ENCODE measurements around the gene IFNLR1. TPM values are rescaled to one million over a fixed set of nuclear protein-coding genes. Genes with fewer than 3 reads are reported as not detected.

The IFNLR1 gene
- total RNA-seq, 1 donor from 2014 or later = 7.1 TPM

DNA sequence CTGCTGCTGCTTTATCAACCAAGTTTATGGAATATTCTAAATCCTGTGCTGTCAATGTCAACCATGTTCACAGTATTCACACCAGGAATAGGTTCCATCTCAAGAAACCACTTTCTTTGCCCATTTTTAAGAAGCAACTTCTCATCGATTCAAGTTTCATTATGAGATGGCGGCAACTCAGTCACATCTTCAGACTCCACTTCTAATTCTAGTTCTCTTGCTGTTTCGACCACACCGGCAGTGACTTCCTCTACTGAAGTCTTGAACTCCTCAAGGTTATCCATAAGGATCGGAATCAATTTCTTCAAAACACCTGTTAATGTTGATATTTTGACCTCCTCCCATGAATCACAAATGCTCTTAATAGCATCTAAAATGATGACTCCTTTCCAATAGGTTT is 39.7 kb upstream of the IFNLR1 start:
- DNase-seq (ENCODE audit: extremely low spot score, unreplicated experiment) = no peak
- Mint-ChIP-seq H3K9me3 (no peaks in the 10 kb centered on the region), H3K27ac (no peak overlapping the region), H3K27me3 (peaks cover 3% of the 10 kb centered on the region), H3K4me3 (no peak overlapping the region), H3K4me1 (ENCODE audit: unreplicated experiment) (no peaks in the 10 kb centered on the region), H3K36me3 (no peaks in the 10 kb centered on the region)
- TF ChIP-seq, protein P1, sequence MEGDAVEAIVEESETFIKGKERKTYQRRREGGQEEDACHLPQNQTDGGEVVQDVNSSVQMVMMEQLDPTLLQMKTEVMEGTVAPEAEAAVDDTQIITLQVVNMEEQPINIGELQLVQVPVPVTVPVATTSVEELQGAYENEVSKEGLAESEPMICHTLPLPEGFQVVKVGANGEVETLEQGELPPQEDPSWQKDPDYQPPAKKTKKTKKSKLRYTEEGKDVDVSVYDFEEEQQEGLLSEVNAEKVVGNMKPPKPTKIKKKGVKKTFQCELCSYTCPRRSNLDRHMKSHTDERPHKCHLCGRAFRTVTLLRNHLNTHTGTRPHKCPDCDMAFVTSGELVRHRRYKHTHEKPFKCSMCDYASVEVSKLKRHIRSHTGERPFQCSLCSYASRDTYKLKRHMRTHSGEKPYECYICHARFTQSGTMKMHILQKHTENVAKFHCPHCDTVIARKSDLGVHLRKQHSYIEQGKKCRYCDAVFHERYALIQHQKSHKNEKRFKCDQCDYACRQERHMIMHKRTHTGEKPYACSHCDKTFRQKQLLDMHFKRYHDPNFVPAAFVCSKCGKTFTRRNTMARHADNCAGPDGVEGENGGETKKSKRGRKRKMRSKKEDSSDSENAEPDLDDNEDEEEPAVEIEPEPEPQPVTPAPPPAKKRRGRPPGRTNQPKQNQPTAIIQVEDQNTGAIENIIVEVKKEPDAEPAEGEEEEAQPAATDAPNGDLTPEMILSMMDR (conservative IDR thresholded peaks at IDR 0.05) = no peak

GRCh38 chr1:24224761-24225160 is 37.7 kb upstream of the IFNLR1 start:
- Mint-ChIP-seq H3K9me3 (no peaks in the 10 kb centered on the region), H3K27ac (no peak overlapping the region), H3K27me3 (peaks cover 3% of the 10 kb centered on the region), H3K4me3 (no peak overlapping the region), H3K4me1 (ENCODE audit: unreplicated experiment) (no peaks in the 10 kb centered on the region), H3K36me3 (no peaks in the 10 kb centered on the region)
- no peak for DNase-seq (ENCODE audit: extremely low spot score, unreplicated experiment)
- TF ChIP-seq, protein P1 (conservative IDR thresholded peaks at IDR 0.05) = no peak

GRCh38 chr1:24224086-24224485 is 37.0 kb upstream of the IFNLR1 start:
- peaks cover 3% of the 10 kb centered on the region for H3K27me3 Mint-ChIP-seq
- H3K36me3 Mint-ChIP-seq = no peaks in the 10 kb centered on the region
- H3K9me3 Mint-ChIP-seq = no peaks in the 10 kb centered on the region
- no peaks in the 10 kb centered on the region for H3K4me1 Mint-ChIP-seq (ENCODE audit: unreplicated experiment)
- no peak overlapping the region for H3K27ac Mint-ChIP-seq
- no peak for DNase-seq (ENCODE audit: extremely low spot score, unreplicated experiment)
- no peak overlapping the region for H3K4me3 Mint-ChIP-seq
- TF ChIP-seq, protein P1 (conservative IDR thresholded peaks at IDR 0.05) = no peak

GRCh38 chr1:24222793-24223192 is 35.7 kb upstream of the IFNLR1 start:
- Mint-ChIP-seq H3K9me3 (no peaks in the 10 kb centered on the region), H3K36me3 (no peaks in the 10 kb centered on the region), H3K27me3 (peaks cover 3% of the 10 kb centered on the region), H3K4me1 (ENCODE audit: unreplicated experiment) (peaks cover 5% of the 10 kb centered on the region), H3K4me3 (no peak overlapping the region), H3K27ac (no peak overlapping the region)
- DNase-seq (ENCODE audit: extremely low spot score, unreplicated experiment) = no peak
- TF ChIP-seq, protein P1 (conservative IDR thresholded peaks at IDR 0.05) = no peak

DNA sequence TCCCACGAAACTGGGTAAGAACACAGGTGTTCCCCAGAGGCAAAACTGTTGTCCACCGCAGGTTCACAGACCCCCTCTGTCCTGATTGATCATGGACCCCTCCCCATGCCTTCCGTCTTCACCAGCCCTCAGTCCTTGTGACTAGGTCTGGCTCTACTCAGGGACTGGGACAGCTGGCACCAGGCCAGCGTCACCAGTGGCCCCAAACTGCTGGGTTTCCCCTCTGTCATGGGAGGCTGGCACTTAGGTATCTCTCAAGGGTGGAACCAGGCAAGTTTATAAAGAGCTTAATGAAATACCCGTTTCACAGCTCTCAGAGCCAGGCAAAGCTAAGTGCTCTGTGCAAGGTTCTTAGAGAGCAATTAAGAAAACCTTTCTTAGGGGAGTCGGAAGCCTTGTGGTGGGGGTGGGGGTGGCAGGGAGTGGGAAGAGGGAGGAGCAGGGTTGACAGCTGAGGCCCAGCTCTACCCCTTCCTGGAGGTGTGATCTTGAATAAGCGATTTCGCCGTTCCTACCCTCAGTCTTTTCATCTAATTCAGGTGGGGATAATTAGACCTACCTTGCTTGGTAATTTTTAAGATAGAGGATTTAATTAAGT is 35.0 kb upstream of the IFNLR1 start:
- Mint-ChIP-seq H3K4me3 (no peak overlapping the region), H3K36me3 (no peaks in the 10 kb centered on the region), H3K4me1 (ENCODE audit: unreplicated experiment) (peaks cover 5% of the 10 kb centered on the region), H3K9me3 (no peaks in the 10 kb centered on the region), H3K27ac (no peak overlapping the region), H3K27me3 (peaks cover 3% of the 10 kb centered on the region)
- no peak for DNase-seq (ENCODE audit: extremely low spot score, unreplicated experiment)
- TF ChIP-seq, protein P1 (conservative IDR thresholded peaks at IDR 0.05) = no peak

GRCh38 chr1:24221246-24221645 is 34.2 kb upstream of the IFNLR1 start:
- Mint-ChIP-seq H3K27me3 (peaks cover 3% of the 10 kb centered on the region), H3K4me3 (no peak overlapping the region), H3K36me3 (no peaks in the 10 kb centered on the region), H3K27ac (no peak overlapping the region), H3K4me1 (ENCODE audit: unreplicated experiment) (peaks cover 12% of the 10 kb centered on the region), H3K9me3 (no peaks in the 10 kb centered on the region)
- DNase-seq (ENCODE audit: extremely low spot score, unreplicated experiment) = no peak
- TF ChIP-seq, protein P1 (conservative IDR thresholded peaks at IDR 0.05) = no peak

All from type B pancreatic cell (in vitro differentiated cells).